HG02870 (cell line): ENCODE results near the gene THUMPD1.
A peak's percentile ranks its signal among the peaks of the same experiment; 100 is the strongest.
"Not testable (repeated sequence)": the region's sequence is repeated elsewhere in the genome, so short reads cannot be mapped to it uniquely, and the experiment has no call there.

Source experiments
- ATAC-seq: cut with Tn5 transposase; IDR thresholded peaks from one replicate; pipeline ENCODE4 v1.9.1; 2021; ENCODE audit warnings: mild to moderate bottlenecking, moderate library complexity; ENCODE audit not compliant: unreplicated experiment

Gene THUMPD1

GRCh38 chr16:20741554-20742285 is at the start of gene THUMPD1:
TSS of gene THUMPD1 (minus strand) at chr16:20741818. CDS start at chr16:20741739, 79 bp downstream.
- ATAC-seq, result peak; percentile 78

- ATAC-seq, result no peak
Measured at GRCh38 chr16:20789130-20789529, 47.5 kb upstream of the THUMPD1 start.

GRCh38 chr16:20784204-20784603 is 42.6 kb upstream of the THUMPD1 start:
- no peak for ATAC-seq

- ATAC-seq, result no peak
Measured at GRCh38 chr16:20782470-20782869, 40.9 kb upstream of the THUMPD1 start.

- no peak for ATAC-seq
Measured at GRCh38 chr16:20781697-20782096, 40.1 kb upstream of the THUMPD1 start.

- ATAC-seq, result no peak
Measured at GRCh38 chr16:20774703-20775362, 33.2 kb upstream of the THUMPD1 start.

- no peak for ATAC-seq
Measured at GRCh38 chr16:20773679-20774078, 32.1 kb upstream of the THUMPD1 start.

GRCh38 chr16:20768818-20769217 is 27.2 kb upstream of the THUMPD1 start:
- no peak for ATAC-seq

GRCh38 chr16:20768121-20768520 is 26.5 kb upstream of the THUMPD1 start:
- ATAC-seq, result no peak

- no peak for ATAC-seq
Measured at GRCh38 chr16:20767577-20767976, 26.0 kb upstream of the THUMPD1 start.

- ATAC-seq, result no peak
Measured at GRCh38 chr16:20766294-20766693, 24.7 kb upstream of the THUMPD1 start.

- no peak for ATAC-seq
Measured at GRCh38 chr16:20765732-20766131, 24.1 kb upstream of the THUMPD1 start.

GRCh38 chr16:20764448-20764847 is 22.8 kb upstream of the THUMPD1 start:
- ATAC-seq, result not testable (repeated sequence)

GRCh38 chr16:20763461-20764232 is 22.0 kb upstream of the THUMPD1 start, which contains the start of gene ACSM3:
TSS of gene ACSM3 (plus strand) at chr16:20764014. CDS start at chr16:20770035, 6,021 bp downstream.
- ATAC-seq, result peak; percentile 98

- no peak for ATAC-seq
Measured at GRCh38 chr16:20762404-20763123, 20.9 kb upstream of the THUMPD1 start.

GRCh38 chr16:20761175-20761574 is 19.6 kb upstream of the THUMPD1 start:
- no peak for ATAC-seq

- ATAC-seq, result no peak
Measured at GRCh38 chr16:20760346-20760745, 18.7 kb upstream of the THUMPD1 start.

GRCh38 chr16:20755799-20756198 is 14.2 kb upstream of the THUMPD1 start:
- not testable (repeated sequence) for ATAC-seq

GRCh38 chr16:20755238-20755637 is 13.6 kb upstream of the THUMPD1 start:
- no peak for ATAC-seq

GRCh38 chr16:20753727-20754126 is 12.1 kb upstream of the THUMPD1 start:
- no peak for ATAC-seq

GRCh38 chr16:20750558-20750957 is 8.9 kb upstream of the THUMPD1 start:
- ATAC-seq, result no peak
